Mucosa of rectum (tissue), 2 donors: ENCODE data around the gene TEK.

ENCODE experiments used
- H3K27ac ChIP-seq, 2 donors: one replicate each; pipeline ENCODE4 v1.7.0; 2013; ENCODE audit warnings: inconsistent platforms in 2 of 2, low read depth in 2 of 2, low read length in 2 of 2
- H3K27me3 ChIP-seq, 2 donors: one replicate each; pipeline ENCODE4 v1.7.0; 2013; ENCODE audit warnings: low read length in 2 of 2; ENCODE audit not compliant: control insufficient read depth in 2 of 2, insufficient read depth in 2 of 2
- H3K36me3 ChIP-seq, 2 donors: one replicate each; pipeline ENCODE4 v1.7.0; 2013; ENCODE audit warnings: low read length in 2 of 2; ENCODE audit not compliant: control insufficient read depth in 2 of 2, insufficient read depth in 2 of 2
- H3K4me1 ChIP-seq, 2 donors: one replicate each; pipeline ENCODE4 v1.7.0; 2013; ENCODE audit warnings: low read length in 2 of 2, mild to moderate bottlenecking in 1 of 2; ENCODE audit not compliant: control insufficient read depth in 2 of 2, insufficient read depth in 2 of 2
- H3K4me3 ChIP-seq, 2 donors: one replicate each; pipeline ENCODE4 v1.7.0; 2013; ENCODE audit warnings: low read length in 2 of 2
- H3K9ac ChIP-seq, 2 donors: one replicate each; pipeline ENCODE4 v1.7.0; 2013; ENCODE audit warnings: low read length in 2 of 2, low read depth in 1 of 2, mild to moderate bottlenecking in 1 of 2
- H3K9me3 ChIP-seq, 2 donors: one replicate each; pipeline ENCODE4 v1.7.0; 2013; ENCODE audit warnings: low read length in 2 of 2; ENCODE audit not compliant: control insufficient read depth in 2 of 2
- donor health status: healthy.
- donor health status: Normal muscosa, but diverticular disease.

Gene TEK

DNA sequence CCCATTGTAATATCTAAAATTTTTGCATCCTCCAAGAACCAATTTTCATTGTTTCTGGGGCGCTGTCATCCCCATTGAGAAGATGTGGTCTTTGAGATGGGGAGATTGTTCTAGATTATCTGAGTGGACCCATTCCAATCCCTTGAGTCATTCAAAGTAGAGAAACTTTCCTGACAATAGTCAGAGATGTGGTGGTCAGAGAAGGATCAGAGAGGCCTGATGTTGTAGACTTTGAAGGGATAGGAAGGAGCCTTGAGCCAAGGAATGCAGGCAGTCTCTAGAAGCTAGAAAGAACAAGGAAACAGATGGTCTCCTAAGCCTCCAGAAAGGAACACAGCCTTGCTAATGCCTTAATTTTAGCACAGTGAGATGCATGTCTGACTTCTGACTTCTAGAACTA lies 80.4 kb downstream of the TEK start:
- Histone ChIP-seq H3K9ac (no peak overlapping the region), H3K27me3 (no peaks in the 10 kb centered on the region), H3K36me3 (no peaks in the 10 kb centered on the region), H3K27ac (no peak overlapping the region), H3K4me3 (no peak overlapping the region), H3K9me3 (no peaks in the 10 kb centered on the region), H3K4me1 (no peaks in the 10 kb centered on the region)

DNA sequence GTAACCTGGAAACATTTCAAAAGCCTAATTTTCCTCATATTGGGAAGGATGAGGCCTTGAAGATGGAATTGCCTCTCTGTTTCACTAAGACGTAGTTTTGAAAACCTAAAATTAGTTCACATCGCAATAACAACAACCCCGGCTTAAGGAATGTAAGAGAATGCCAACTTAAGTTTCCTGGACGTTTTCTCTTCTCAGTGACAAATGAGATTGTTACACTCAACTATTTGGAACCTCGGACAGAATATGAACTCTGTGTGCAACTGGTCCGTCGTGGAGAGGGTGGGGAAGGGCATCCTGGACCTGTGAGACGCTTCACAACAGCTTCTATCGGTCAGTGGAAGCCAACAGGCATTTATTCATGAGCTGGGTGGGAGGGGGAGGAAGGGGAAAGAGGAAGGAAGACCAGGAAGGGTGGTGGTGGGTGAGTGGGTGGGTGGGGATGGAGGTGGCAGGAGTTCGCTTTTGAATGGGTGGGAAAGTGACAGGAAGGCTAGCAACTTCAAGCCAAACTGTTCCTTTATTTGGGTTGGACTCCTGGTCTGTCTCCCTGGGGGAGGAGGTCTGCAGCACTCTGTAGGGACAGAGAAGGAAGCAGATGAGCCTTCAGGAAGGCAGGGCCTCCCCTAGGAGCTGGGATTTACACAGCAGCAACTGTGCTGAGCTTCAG lies 83.4 kb downstream of the TEK start:
- Histone ChIP-seq H3K27ac (no peak overlapping the region), H3K9me3 (no peaks in the 10 kb centered on the region), H3K9ac (no peak overlapping the region), H3K4me3 (no peak overlapping the region), H3K27me3 (no peaks in the 10 kb centered on the region), H3K4me1 (peaks cover 0 to 5% of the 10 kb centered on the region in 2 donors), H3K36me3 (no peaks in the 10 kb centered on the region)

DNA sequence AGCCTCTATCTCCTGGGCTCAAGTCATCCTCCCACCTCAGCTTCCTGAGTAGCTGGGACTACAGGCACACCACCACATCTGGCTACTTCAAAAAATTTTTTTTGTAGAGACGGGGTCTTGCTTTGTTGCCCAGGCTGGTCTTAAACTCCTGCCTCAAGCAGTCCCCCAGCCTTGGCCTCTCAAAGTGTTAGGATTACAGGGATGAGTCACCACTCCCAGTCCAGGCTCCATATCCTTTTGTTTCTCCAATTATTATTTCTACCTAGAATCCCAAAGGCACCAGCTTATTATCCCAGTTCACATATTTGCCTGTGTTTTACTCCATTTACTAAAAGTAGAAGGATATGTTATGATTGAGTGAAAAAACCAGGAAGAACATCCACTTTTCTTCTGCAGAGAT lies 84.9 kb downstream of the TEK start:
- H3K4me1 ChIP-seq, result peaks cover 0 to 5% of the 10 kb centered on the region in 2 donors
- no peaks in the 10 kb centered on the region for H3K9me3 ChIP-seq
- no peak overlapping the region for H3K9ac ChIP-seq
- H3K27me3 ChIP-seq, result no peaks in the 10 kb centered on the region
- H3K36me3 ChIP-seq, result no peaks in the 10 kb centered on the region
- no peak overlapping the region for H3K27ac ChIP-seq
- H3K4me3 ChIP-seq, result no peak overlapping the region

DNA sequence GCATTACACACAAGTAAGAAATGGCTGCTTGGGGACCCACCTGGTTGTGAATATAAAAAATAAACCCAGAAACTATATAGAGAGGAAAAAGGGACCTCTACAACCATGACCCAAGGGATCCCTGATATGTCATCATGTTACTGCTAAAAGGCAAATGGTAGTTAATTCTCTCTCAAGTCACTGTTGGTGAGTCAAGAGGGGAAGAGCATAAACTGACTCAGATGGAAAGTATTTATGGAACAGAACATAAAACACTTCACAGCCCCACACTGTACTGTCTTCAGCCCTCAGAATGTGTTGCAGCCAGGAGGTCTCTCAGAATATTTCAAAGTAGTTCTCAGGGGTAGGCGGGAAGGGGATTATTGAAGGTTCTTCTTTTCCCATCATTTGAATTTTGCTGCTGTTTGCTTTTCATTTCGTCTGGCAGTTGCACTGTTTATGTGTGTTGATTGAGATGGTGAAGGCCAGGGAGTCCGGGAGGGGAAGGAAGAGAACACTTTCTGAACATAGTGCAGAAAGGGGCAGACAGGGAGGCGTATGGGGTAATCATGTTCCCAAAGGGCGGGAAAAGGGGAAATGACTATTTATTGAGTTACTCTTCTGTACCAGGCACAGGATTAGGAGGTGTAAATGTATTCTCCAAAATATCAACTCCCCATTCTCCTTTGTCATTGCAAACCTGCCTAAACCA lies 85.5 kb downstream of the TEK start:
- no peak overlapping the region for H3K27ac ChIP-seq
- H3K4me3 ChIP-seq, result no peak overlapping the region
- no peaks in the 10 kb centered on the region for H3K36me3 ChIP-seq
- peaks cover 0 to 5% of the 10 kb centered on the region in 2 donors for H3K4me1 ChIP-seq
- H3K27me3 ChIP-seq, result no peaks in the 10 kb centered on the region
- H3K9me3 ChIP-seq, result no peaks in the 10 kb centered on the region
- no peak overlapping the region for H3K9ac ChIP-seq

DNA sequence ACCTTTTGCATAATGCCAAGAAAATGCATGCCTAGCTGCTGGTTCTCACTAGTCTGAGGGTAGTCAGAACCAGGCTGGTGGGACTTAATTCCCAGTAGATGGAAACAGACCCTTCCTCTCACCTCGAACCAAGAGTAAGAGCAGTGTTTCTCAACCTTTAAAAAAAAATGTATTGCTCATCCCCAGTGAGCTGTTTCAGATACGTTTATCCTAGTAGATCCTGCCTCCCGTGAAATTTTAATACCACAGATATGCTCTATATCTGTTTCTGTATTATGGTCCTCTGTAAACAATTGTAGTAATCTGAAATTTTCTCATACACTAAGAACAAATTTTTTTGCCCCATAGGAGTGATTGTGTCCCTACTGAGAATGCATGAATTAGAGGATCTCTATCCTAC lies 86.2 kb downstream of the TEK start:
- Histone ChIP-seq H3K4me3 (no peak overlapping the region), H3K27me3 (no peaks in the 10 kb centered on the region), H3K9ac (no peak overlapping the region), H3K4me1 (peaks cover 0 to 5% of the 10 kb centered on the region in 2 donors), H3K27ac (no peak overlapping the region), H3K36me3 (no peaks in the 10 kb centered on the region), H3K9me3 (no peaks in the 10 kb centered on the region)

DNA sequence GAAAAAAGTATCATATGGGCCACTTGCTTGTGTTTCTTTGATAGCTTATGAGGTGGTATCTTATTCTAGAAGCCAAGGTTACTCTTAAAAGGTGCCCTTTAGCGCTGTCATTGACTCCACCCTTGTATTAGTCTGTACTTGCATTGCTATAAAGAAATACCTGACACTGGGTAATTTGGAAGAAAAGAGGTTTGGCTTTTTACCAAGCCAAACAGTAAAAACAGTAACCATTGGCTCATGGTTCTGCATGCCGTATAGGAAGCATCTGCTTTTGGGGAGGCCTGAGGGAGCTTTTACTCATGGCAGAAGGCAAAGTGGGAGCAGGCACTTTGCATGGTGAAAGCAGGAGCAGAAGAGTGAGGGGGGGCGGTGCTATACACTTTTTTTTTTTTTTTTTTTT lies 87.4 kb downstream of the TEK start:
- H3K9ac ChIP-seq, result no peak overlapping the region
- H3K27me3 ChIP-seq, result no peaks in the 10 kb centered on the region
- H3K9me3 ChIP-seq, result no peaks in the 10 kb centered on the region
- peaks cover 0 to 5% of the 10 kb centered on the region in 2 donors for H3K4me1 ChIP-seq
- H3K36me3 ChIP-seq, result no peaks in the 10 kb centered on the region
- no peak overlapping the region for H3K27ac ChIP-seq
- no peak overlapping the region for H3K4me3 ChIP-seq

DNA sequence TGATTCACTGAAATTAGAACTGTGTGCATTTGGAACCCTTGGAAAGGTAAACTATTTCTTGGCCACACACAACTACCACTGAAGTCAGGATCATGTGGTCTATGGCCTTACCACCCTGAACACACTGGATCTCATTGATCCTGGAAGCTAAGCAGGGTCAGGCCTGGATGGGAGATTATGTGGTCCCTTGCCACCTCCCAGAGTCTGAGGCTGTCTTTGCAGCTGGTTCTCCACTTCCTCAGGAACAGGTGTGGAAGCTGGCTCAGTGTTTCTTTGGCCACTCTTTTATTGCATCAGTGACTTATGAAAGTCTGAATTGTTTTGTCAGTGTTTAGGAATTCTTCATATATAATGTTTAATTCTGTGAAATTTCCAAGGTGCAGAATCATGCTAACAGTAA lies 89.2 kb downstream of the TEK start:
- Histone ChIP-seq H3K9ac (no peak overlapping the region), H3K4me3 (no peak overlapping the region), H3K4me1 (peaks cover 0 to 5% of the 10 kb centered on the region in 2 donors), H3K27ac (no peak overlapping the region), H3K36me3 (no peaks in the 10 kb centered on the region), H3K9me3 (no peaks in the 10 kb centered on the region), H3K27me3 (no peaks in the 10 kb centered on the region)

DNA sequence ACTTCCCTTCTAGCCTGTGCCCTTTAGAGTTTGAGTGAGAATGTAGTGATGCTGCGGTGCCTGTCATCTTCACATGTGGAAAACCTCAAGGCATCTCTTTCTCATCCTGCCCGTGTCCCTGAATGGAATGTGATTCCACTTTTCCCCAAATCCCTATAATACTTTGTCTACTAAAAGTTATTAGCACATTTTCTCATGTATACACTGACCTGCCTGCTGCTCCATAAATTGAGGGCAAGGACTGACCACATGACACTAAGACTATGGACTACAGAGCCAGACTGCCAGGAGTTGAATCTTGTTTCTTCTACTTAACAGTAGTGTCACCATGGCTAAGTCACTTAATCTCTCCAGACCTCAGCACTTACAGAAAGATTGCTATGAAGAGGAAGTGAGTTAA lies 93.0 kb downstream of the TEK start:
- H3K4me1 ChIP-seq, result no peaks in the 10 kb centered on the region
- H3K36me3 ChIP-seq, result no peaks in the 10 kb centered on the region
- H3K4me3 ChIP-seq, result no peak overlapping the region
- no peak overlapping the region for H3K27ac ChIP-seq
- H3K9ac ChIP-seq, result no peak overlapping the region
- H3K9me3 ChIP-seq, result no peaks in the 10 kb centered on the region
- no peaks in the 10 kb centered on the region for H3K27me3 ChIP-seq

DNA sequence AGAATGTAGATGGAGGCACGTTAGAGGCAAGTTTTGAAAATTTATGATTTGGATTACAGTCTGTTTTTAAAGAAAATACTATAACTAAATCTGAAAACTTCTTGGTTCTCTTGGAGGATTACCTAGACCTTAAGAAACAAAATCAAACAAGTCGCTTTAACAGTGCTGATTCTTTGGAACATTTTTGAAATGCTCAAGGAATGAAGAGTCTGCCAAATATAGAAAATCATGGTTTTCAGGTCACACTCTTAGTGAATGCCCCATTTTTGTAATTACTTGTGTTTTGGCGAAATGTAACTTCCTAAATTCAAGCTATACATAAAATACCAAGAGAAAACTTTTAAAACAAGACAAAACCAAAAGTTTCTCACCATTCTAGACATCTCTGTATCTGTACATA lies 94.8 kb downstream of the TEK start:
- no peak overlapping the region for H3K9ac ChIP-seq
- no peaks in the 10 kb centered on the region for H3K4me1 ChIP-seq
- no peaks in the 10 kb centered on the region for H3K36me3 ChIP-seq
- no peaks in the 10 kb centered on the region for H3K9me3 ChIP-seq
- no peaks in the 10 kb centered on the region for H3K27me3 ChIP-seq
- H3K27ac ChIP-seq, result no peak overlapping the region
- no peak overlapping the region for H3K4me3 ChIP-seq

DNA sequence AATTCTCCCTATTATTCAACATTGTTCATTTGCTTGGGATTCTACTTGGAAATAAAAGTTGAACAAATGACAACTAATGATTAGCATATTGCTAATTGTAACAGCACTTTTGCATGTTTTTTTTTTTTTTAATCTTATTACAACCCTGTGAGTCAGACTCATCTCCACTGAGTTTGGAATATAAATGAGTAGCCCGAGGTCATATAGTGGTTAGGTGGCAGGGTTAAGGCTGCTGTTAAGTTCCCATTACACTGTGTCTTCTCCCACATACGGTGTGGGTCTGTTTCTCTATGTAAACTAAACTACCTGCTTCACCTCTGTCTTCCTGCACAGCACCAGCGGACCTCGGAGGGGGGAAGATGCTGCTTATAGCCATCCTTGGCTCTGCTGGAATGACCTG lies 95.6 kb downstream of the TEK start:
- H3K27me3 ChIP-seq, result no peaks in the 10 kb centered on the region
- H3K27ac ChIP-seq, result no peak overlapping the region
- no peaks in the 10 kb centered on the region for H3K36me3 ChIP-seq
- H3K4me1 ChIP-seq, result no peaks in the 10 kb centered on the region
- no peak overlapping the region for H3K9ac ChIP-seq
- H3K4me3 ChIP-seq, result no peak overlapping the region
- no peaks in the 10 kb centered on the region for H3K9me3 ChIP-seq
